SW480 (cell line): ENCODE data around the gene ANK3.
A peak's percentile ranks its signal among the peaks of the same experiment; 100 is the strongest.

Source experiments
- DNase-seq: peaks from one replicate; pipeline ENCODE4 v3.0.0-alpha.2; 2016; ENCODE audit warnings: low spot score

ANK3 gene

DNA sequence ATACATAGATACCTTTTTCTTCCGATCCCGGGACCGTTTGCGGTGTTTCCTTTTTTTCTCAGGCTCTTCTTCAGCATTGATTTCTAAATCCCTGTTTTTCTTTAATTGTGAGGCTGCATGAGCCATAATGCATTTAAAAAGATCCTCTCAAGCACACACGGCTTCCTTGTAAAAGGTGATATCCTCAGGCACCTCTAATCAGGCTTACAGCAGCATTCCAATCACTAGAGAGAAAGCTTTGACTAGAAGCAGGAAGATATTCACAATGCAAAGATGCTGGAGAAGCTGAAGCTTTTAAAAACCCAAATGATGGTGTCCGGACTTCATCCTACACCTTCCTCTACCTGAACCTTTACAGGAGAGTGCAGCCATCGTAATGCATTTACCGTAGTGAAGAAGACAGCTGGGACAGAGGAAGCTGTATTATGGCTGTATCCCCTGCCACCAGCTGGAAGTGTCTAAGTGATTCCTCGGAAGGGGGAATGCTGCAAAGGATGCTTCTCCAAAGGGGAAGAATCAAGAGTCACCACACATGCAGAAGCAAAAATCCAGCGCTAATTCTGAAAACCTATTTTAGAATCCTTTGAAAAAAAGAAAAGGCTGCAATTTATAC lies at the start of gene ANK3:
Gene ANK3, minus strand, starts transcription at position 463 of the 613 bp plus-strand sequence. Its CDS starts 337 bp downstream, at position 126.
- no peak for DNase-seq

DNA sequence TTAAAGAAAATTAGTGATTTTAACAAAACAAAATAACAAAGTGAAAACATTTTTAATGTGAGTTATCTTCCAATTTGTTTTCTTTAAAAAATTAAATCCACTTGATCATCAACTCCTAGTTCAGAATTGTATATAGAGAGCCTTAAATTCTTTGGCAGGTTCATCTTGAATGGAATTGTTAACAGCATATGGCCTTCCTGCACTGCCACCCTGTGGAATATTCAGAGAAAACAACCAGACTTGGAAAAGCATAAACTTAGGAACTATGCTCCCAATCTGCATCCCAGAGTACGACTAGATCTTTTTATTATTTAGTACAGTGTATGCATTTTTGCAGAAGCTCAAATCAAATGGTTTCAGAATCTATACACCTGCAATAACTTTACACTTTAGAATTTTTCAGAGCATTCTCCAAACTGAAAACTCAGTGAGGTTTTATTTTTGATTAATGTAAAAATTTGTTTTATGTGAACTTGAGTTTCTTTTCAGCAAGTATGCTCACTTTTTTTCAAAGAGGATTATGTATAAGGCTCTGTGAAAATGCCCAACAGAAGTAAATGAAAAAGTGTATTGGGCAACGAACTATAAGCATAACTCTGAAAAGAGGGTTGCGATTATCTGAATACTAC lies 44.9 kb upstream of the ANK3 start:
- DNase-seq, result peak; percentile 47

DNA sequence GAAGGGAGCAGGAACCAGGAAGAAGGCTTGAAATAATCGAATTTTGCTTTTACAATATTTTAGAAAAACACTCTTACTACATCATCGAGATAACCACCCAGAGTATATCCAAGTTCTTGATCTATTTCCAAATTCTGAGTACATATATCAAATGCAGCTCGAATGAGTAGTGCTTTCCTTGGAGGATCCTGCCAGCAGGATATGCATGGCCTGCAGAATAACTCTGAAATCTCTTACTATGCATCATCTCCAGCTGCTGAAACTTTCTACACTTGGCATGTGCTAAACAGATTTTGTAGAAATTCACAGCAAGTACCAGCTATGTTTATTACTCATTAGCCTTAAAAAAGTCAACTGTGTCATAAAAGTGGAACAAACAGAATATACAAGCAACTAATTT lies 44.0 kb upstream of the ANK3 start:
- no peak for DNase-seq

DNA sequence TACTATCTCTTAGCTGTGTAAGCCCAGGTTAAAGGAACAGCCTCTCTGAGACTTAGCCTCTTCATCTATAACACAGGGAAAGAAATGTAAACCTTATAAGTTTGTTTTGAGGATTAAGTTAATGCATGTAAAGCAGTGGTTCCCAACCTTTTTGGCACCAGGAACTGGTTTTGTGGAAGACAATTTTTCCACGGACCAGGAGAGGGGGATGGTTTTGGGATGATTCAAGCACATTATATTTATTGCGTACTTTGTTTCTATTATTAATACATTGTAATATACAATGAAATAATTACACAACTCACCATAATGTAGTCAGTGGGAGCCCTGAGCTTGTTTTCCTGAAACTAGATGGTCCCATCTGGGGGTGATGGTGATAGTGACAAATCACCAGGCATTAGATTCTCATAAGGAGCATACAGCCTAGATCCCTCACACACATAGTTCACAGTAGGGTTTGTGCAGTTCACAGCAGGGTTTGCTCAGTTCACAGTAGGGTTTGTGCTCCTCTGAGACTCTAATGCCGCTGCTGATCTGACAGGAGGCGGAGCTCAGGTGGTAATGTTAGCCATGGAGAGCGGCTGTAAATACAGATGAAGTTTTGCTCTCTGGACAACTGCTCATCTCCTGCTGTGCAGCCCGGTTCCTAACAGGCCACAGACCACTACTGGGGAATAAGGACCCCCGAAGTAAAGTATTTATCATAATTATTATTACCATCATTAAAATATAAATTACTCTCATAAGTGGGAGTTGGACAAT lies 41.3 kb upstream of the ANK3 start:
- DNase-seq, result no peak

DNA sequence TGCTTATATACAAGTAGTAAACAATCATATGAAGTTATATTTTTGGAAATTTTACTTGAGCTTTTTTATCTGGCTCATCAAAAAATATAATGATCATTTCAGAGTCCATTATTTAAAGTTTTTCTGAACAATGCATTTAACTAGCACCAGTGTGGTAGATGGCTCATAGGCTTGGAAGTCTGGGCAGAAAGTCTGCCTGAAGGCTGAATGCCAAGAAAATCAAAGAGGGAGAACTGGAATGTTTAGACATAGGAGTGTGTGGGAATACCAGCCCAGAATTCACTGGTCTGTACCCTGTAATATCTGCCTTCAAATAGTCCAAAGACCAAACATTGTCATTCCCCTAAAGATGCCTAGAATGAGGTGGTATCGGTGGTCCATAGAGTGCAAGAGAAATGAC lies 40.3 kb upstream of the ANK3 start:
- no peak for DNase-seq

DNA sequence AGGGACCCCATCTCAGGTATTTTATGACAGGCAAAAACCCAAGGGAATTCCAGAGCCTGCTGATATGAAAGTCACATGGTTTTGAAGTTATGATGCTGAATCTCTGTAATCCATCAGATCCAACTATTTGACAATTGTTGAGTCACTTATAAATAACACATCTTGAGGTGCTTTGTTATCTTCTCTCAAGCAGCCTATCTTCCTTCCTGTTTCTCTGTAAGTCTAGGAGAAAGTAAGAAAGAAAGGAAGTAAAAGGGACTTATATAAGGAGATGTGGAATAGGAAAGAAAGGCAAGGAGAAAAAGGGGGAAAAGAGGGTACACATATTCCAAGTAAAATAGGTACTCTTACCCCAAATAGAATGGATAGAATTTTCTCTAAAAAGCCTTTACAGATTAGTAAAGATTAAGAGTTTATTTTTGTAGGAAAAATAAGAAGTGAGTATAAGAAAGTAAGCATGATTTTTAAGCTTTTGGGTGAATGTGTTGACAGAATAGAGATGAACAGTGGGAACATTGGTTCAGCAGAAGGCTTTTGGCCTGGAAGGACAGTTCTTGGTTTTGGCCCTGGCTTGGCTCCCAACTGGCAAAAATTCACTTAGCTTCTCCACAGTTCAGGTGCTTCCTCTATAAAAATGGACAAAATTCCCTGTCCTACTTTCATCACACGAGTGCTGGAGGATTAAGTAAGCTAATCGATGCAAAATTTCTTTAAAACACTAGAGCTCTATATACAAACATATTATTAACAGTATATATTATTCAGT lies 39.6 kb upstream of the ANK3 start:
- DNase-seq, result no peak

DNA sequence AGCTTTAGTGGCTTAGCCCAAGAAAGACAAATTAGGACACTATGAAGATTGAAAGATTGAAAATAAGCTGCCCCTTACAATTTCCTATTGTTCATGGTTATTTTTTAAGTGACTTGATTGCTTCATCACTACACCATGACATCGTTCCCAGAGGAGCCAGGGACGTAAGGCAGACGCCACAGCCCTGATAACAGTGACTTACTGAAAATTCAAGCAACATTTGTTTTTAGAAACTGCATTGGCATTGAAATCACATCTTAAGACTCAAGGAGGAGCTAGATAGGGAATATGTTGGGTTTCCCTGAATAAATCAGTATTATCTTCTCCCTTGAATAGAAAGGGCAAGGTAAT lies 38.7 kb upstream of the ANK3 start:
- no peak for DNase-seq

DNA sequence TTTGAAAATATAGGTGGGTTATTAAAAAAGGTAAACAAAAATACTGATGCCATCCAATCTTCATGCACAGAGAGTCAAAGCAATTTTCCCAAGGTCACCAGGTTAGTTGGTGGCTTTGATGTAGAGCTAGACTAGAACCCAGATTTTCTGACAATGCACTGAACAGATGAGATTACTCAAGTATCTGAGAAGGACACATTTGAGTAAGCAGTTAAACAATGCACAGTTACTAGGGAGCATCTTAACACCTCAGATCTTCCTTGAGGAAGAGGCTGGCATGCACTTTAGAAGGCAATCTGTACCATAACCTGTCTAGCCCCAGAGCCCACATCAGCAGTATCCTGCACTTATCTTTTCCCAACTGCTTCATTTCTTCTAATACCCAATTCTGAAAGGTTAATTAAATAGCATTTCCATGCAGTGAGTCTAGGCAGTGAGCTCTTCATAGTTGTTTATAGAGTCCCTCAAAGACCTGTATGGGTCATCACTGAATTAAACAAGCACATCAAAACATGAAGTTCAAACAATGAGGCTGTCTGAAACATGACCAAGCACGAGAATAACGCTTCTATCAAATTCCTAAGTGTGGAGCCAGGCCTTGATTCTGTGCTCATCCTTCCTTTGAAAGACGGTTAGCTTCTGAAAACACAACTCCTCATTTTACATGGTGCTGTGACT lies 38.2 kb upstream of the ANK3 start:
- DNase-seq, result no peak

DNA sequence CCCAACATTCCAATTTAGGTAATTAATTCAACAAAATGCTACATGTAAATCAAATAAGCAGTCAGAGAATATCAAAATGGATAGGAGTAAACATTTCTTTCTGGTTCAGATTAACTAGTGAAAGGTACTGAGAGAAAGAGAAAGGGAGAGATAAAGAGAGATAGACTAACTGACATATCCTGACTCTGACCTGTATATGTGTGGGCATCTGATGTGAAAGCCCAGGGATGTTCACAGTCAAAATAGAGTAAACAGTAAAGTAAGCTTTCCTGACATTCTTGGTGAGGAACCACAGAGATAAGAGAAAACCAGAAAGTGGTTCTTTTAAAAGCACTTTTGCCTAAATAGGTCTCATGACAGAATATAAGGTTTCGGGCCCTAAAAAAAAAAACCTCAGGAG lies 37.5 kb upstream of the ANK3 start:
- no peak for DNase-seq

DNA sequence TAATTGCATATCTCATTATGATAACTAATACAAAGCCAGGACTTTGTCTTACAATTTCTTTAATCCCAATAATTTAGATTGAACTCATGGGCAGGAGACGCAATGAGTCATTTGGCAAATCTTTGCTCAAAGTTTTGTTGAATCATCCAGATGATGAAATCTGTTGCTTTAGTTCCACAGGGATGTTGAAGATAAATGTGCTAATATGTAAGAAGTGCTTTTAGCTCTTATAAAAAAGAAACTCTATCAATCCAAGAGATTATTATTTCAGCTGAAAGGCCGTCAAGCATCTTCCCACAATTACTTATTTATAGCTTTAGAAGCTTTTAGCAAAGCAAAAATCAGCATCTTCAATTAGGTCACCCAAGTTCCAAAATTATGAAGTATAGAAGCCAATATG lies 36.8 kb upstream of the ANK3 start:
- no peak for DNase-seq

DNA sequence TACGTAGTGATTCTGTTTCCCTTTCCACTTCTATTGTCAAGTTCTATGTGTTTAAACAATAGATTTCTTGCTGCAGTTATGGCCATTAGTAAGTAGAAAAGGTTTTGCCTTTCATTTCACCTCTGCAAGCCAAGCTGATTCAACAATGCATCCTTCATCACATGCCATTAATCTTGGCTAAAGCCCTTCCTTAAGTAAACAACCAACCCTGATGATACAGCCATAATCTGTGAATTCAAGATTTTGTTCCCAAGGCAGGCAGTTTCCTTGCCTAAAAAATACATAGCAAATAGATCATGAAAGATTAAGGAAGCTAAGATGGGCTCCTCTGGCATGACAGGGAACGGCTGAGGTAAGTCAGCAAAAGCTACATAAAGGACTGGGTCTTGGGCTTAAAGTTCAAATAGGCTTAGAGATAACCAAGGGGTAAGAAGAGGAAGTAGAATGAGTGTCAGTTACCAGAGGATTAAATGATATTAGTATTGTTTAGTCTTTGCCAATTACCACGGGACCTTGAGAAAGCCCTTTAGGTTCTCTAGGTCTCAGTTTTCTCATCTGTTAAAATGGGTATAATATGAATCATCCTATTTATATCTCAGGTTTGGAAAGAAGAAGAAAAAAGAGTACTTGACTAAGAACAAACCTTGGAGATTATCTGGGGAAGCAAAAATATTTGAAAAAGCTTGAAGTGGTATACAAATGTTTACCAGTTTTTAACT lies 35.9 kb upstream of the ANK3 start:
- no peak for DNase-seq

DNA sequence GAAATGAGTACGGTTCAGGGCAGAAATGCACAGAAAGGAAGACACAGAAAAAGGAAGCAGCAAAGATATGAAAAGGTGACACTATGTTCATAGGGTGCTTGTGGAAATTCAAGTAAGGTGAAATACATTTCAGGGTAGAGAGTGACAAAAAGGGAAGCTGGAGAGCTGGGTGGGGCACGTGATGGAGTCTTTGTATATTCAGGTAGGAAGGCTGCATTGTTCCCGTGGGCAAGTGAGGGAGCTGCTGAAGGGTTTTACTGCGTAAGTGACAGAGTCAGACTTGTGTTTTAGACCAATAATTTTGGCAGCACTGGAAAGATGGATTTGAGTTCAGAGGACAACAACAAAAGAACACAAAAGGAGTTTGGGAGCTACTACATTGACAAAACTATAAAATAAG lies 35.3 kb upstream of the ANK3 start:
- no peak for DNase-seq

DNA sequence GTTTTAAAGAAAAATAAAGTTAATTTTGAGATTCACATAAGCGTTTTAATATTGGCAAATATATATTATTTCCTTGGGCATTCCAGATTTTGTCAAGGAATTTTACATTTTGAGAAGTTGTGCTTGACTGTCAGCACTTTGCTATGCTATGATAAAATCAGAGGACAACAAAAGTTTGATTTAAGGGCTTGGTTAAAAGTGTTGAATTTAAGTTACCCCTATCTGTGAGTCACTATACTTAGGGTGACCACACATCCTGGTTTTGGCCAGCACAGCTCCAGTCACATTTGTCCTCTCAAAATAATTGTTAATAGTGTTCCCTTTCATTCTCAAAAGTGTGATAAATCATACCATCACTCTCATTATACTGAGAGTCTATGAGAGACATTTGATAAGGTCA lies 34.2 kb upstream of the ANK3 start:
- DNase-seq, result no peak

DNA sequence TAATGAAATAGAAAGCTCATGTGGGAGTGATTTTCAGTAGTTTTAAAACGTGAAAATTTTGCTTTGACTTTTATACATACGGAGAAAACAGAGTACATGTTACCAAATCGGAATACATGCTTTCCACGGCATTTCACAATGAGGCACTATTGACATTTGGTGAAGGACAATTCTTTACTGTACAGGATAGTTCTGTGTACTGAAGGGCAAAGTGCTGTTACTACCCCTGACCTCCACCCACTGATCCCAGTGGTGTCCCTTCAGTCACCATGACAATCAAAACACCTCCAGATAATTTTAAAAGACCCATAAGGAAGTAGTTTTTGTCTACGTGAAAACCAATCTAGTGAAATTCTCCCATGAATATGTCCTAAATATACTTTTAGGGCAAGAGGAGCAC lies 33.1 kb upstream of the ANK3 start:
- DNase-seq, result no peak

DNA sequence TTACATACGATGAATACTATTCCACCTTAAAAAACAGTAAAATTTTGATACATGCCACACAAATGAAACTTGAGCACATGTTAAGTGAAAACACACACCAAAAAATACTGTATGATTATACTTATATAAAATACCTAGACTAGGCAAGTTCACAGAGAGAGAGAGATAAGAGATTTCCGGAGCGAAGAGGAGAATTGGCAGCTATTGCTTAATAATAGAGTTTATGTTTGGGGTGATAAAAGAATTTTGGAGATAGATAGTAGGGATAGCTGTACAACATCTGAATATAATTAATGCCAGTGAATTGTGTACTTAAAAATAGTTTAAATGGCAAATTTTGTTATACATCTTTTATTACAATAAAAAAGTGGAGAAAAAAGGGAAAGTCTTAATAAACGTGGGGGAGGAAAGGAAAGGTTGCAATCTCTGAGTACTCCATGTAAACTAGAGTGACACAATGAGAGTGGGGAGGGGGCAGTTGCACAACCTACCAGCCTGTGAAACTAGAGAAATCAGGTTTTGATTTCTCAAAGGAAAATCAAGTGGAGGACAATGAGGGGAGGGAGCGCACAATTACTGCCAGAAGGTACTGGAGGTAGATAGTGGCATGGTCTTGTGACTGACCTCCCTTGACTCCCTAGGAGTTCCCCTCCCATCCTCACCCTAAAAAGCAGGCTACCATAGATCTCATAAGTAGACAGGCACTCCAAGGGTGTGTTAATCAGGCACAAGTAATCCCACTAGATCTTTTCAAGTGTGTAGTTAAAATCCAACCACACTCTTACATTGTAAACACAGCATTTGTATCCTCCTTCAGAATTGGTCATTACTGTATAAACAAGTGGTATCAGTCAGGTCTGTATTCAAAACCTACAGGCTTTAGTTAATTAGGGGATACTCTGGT lies 31.6 kb upstream of the ANK3 start:
- DNase-seq, result no peak

DNA sequence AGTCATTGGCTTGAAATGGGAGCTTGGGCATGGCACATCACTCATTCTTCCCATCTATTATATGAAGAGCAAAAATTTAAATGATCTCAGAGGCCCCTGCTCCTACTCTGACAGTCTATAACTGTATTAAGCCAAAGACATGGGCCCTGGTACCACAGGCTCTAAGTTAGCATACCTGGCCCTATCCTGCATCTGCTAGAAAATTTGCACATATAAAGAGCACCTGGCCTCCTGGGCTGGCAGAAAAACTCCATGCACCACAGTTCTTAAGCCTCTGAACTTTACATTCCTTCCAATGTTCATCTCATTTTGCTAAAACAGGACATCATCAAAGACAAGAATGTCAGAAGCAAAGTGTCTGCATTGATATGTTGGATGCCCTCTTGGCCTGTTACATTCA lies 29.6 kb upstream of the ANK3 start:
- no peak for DNase-seq

DNA sequence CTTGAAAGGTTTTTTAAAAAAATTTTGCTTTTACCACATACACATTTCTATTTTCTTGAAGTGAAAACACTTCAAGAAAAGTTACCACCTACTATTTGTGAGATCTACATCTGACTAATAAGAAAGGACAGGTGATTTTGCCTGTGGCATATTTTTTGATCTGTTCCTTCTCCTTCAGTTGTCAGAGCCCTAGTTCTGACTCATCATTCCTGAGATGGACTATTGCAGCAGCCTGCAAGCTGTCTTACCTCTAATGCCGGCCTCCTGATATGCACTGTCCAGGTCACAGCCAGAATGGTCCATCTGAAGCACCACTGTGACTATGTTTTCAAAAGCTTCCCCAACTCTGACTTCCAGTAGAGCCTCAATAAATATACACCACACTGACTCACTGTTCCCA lies 28.2 kb upstream of the ANK3 start:
- no peak for DNase-seq

DNA sequence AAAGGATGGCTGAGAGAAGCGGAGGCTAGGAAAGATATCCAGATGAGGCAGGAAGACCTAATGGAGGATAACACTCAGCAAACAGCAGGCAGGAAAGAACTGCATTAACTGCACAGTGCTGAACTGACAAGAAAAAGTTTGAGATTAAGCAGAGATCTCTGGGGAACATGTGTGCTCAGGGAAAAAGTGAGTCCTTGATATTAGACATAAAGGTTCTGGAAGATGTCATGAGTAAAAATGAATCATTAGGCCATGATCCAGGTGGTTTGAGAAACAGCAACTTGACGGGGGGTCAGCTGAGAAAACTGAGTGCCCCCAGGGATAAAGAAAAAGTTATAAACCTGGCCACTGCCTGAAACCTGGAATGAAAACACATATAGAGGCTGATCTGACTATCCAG lies 27.3 kb upstream of the ANK3 start:
- DNase-seq, result no peak

DNA sequence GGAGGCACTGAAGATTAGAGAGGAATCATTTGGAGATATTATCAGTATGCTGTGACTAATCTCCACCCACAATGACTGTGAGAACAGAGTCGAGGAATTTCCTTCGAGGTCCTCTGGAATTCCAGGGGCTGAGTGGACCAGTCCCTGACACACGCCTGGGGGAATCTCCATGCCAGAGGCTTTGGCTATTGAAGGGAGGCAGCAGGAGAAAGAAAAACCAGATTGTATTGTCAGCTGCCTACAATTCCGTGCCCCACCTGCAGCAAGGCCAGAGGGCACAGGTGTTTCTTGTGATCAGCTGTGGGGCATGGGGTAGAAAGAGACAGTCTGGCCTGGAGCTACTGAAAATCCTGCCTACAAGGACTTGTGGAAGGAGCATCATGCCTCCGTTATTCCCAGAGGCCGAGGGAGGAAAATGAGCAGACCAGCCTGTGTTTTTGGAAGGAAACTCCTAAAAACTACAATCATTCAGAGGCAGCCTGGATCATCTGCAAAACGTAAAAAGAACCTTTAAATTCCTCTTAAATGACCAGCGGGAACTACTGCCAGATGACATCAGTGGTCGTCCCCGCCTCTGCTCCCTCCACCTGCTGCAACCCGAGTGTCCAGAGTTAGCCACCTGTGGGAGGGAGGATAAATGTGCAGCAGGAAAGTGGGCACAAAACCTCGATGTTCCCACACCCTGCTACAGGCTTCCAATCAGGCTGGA lies 25.4 kb upstream of the ANK3 start:
- peak; percentile 6 for DNase-seq

DNA sequence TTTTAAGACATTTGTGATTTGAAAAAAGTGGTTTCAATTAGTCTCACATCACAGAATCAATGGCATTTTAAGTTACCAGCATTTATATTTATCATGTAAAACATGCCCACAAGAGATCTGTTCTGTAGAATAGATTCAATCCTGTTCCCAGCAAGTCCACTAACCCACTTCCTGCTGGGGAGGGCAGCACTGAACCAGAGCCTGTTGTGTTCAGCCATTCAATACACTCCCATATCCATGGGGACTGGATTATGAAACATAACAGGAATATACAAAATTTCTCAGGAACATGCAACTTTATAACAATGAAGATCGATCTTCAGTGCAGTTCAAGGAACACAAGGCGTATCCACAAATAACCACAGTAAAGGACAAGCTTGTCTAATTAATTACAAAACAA lies 24.4 kb upstream of the ANK3 start:
- DNase-seq, result no peak
